Activated CD8-positive, alpha-beta memory T cell treated with anti-CD3 and anti-CD28 coated beads for 24 hours (primary cell): ENCODE measurements around the gene REEP6.
"Not testable (repeated sequence)": the region's sequence is repeated elsewhere in the genome, so short reads cannot be mapped to it uniquely, and the experiment has no call there.

Source experiments
- DNase-seq: peaks from one replicate; pipeline ENCODE4 v3.0.0-alpha.2; 2020

The REEP6 gene

DNA sequence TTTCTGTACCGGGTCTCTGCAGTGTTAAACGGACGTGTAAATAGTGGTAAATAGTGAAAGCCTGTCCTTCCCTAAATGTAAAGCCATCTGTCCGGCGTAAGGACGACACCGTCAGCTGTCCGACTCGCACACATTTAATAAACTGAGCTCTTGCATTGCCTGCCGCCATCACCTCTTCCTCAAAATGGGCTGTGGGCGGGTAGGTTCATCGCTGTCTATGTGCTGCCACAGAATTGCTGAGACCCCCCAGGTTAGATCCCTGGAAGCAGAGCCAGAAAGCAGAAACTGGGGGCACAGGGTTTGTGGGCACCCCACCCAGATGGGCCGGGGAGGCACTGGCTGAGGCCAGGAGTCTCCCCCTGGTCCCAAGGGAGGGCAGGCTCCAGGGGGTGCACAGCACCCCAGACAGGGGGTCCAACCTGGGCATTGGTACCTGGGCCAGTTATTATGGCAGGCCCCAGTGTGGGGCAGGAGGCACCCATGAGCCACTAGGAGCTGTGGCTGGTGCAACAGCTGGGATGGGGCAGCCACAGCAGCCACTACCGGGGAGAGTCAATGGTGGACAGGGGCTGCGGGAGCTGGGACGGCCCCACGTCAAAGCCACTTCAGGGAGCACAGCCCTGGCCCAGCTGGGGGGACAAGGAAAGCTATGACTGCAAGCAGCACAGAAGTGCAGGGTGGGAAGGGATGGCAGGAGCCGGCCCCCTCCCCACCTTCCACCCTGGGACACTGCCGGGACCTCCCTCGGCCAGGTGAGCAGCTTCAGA lies 17.7 kb upstream of the REEP6 start:
- DNase-seq, result no peak

DNA sequence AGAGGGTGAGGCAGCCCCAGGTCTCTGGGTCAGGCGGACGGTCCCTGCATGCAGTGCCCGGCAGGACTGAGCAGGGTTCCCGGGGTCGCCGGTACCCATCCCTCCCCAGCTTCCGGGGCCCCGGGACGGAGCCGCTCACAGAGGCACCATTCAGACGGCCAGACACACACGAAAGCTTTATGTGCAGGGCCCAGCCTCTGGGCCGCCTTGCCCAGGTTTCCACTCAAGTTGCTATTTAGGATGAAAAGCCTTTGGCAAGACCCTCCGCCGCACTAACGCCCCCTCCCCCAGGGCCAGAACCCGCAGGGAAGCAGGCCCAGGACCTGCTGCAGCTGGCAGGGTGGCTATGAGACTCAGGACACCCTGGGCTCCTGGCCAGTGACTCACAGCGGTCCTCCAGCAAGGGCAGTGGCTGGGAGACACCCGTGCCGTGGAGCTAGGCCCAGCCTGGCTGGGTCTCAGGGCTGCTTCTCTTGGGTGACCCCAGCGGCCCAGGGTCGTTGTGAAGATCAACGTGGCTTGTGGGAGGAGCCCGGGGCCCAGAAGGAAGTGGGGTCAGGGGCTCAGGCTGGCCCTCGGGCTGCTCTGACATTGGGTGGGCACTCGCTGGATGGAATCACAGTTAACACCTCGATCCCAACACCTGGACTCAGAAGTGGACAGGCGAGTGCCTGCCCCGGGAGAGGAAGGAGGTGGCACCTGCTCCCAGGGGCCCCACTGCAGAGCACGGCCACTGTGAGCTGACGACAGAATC lies 16.8 kb upstream of the REEP6 start:
- no peak for DNase-seq

DNA sequence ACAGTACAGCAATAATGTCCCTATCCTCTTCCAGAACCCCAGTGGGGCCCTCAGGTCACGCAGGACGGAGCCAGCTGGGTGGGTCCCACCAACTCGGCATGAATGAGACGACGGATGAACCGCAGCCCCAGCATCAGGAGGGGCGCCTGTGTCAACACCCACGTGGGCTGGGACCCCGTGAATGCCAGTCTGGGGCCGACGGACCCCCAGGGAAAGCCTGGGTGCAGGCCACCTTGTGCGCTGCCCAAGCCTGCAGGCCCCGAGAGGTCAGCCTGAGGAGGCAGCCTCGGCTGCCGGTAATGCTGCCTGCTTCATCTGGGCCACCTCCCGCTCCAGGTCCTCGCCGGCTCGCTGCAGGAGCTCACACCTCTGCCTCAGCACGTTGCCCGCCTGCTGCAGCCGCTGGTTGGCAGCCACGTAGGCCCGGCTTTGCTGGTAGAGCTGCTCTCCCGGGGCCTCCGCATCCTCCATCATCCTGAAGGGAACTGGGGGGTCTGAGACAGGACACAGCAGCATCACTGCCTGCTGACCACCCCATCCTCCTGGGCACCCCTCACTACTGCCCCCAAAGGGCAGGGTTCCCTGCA lies 16.1 kb upstream of the REEP6 start:
- DNase-seq, result no peak

DNA sequence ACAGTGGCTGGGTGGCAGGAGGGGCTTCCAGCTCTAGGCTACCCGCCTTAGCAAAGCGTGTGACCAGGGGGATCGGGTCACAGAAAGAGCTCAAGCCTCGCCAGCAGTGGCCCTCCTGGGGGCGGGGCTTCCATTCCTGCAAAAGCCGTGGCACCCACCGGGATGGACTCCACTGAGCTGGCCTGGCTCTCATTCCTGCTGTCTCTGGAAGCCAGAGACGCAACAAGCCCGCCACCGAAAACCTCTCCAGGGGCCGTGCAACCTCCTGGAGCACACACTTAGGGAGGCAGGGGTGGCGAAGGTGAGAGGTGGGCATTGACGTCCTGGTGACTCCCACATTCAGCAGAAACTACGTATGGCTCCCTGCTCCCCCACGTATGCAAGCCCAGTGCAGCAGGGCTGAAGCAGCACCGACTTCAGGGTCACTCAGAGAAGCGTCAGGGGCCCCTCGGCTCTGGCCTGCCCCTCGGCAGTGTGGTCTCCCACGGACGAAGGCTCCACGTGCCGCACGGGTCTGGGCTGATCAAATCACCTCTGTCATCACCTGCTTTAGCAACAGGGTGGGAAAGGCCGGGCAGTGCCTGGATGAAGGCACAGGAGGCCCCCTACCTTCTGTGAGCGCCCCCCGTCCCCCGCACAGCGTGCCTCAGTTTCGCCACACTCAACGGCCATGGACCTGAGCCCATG lies 15.1 kb upstream of the REEP6 start:
- DNase-seq, result no peak

DNA sequence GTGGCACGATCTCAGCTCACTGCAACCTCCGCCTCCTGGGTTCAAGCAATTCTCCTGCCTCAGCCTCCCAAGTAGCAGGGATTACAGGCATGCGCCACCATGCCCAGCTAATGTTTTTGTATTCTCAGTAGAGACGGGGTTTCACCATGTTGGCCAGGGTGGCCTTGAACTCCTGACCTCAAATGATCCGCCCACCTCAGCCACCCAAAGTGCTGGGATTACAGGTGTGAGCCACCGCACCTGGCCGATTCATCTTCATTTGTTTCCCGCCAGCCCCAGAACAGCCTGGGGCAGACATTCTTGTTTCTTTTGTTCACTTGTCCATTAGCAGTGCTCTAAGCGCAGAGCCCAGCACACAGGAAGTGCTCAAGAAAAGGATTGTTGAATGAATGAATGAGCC lies 13.9 kb upstream of the REEP6 start:
- not testable (repeated sequence) for DNase-seq

DNA sequence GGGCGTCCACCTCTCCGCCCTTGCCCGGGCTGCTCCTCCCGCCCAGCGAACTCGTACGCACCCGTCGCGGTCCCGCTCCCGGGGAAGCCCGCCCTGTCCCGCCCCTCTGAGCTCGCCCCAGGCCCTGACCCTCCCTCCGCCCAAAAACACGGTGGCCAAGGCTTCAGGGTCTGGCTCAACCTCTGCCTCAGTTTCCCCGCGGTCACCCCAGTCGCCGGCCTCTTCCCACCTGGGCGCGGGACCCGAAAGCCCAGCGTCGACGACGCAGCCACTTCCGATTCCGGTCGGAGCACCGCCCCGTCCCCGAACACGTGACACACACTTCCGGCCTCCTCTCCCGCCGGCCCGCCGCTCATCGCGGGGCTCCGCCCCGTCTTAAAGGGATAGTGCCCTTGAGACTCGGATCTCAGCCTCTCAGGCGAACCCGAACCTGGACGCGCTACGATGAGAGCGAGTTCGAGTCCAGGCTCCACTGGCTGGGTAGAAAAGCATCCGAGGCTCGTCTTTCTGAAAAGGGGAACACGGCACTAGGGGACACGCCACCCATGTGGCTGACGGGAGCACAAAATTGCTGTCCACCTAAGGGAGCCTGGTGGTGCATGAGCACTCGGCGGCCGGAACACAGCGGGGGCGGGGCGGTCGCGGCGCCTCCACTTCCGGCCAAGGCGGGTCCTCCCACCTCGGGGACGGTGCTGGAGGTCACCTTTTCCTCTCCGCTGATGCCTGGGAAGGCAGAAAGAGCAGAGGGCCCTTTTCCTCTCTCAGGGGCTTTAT lies 11.9 kb upstream of the REEP6 start, which contains the start of gene C19orf25:
Gene C19orf25, minus strand, starts transcription at position 282 of the 774 bp plus-strand sequence. CDS start 312 bp downstream, outside the sequence.
- DNase-seq, result peak; percentile 95

DNA sequence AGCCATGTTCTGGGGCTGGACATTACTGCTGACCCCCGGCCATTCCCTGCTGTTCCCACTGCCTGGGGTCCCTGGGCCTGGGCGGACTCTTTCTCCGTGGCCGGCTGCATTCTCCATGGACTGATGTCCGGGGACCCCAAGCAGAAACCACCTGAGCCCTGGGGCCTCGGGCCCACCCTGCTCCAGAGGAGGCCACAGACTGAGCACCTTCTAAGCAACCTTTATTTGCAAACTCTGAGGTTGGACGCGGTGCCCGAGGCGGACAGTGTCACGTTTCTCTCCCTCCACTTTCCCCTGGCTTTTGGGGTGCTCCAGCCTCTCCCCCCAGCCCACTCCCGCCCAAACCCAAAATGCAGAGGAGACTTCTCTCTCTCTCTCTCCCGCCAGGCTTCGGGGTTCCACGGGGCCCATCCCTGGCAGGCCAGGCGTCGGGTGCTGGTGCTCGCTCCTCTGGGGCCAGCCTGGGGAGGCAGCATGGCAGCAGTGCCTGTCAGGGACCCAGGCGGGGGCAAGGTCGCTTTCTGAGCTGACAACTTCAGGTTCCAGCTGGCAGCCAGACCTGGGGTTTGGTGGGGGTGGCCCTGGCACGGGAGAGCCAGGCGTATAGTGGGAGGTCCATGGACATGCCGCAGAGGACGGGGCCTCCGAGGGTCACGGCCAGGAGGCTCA lies 9.6 kb upstream of the REEP6 start:
- no peak for DNase-seq

DNA sequence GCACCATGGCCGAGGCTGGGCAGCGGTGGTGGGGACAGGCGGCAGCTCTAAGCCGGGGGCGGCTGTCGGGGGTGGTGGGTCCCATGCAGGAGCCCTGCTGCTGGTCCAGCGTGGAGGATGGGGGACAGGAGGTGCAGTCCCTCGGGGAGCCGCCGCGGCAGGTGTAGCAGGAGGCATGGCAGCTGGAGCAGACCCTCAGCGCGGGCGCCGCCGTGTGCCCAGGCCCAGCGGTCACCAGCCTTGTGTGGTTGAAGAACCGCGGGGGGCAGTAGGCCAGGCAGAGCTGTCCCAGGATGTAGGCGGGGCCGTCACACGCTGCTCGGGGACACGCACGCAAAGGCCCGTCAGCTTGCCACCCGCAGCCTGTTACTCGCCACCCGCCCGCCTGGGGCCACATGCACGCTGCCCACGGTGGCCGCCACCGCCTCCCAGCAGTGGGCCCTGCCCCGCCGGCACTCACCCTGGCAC lies 9.1 kb upstream of the REEP6 start:
- no peak for DNase-seq

DNA sequence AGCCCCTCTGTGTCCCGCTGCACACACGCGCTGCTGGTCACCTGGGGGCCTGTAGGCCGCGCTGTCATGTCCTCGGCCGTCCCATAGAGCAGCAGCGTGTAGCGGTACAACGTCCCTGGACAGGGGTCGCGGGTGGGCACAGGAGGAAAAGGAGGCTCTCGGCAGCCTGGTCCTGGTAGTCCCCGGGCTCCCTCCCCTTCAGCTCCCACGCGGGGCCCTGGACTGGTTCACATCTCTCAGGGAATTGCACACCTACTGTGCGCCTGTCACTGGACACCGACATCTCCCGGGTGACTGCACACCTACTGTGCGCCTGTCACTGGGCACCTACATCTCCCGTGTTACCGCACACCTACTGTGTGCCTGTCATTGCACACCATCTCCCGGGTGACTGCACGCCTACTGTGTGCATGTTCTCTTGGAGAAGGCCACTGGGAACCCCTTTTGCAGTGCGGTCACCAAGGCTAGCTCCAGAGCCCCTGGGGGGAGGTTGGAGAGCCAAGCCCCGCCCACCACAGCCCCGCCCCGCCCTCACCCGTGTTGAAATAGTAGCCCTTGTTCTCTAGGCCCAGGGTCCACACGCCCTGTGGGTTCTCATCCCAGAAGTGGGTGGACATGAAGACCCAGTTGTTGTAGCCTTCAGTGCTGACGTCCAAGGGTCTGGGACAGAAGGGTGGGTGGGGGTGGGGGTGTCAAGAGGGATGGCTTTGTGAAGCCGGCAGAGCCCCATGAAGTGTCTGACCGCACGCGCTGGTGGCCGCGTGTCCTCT lies 8.4 kb upstream of the REEP6 start:
- DNase-seq, result no peak

DNA sequence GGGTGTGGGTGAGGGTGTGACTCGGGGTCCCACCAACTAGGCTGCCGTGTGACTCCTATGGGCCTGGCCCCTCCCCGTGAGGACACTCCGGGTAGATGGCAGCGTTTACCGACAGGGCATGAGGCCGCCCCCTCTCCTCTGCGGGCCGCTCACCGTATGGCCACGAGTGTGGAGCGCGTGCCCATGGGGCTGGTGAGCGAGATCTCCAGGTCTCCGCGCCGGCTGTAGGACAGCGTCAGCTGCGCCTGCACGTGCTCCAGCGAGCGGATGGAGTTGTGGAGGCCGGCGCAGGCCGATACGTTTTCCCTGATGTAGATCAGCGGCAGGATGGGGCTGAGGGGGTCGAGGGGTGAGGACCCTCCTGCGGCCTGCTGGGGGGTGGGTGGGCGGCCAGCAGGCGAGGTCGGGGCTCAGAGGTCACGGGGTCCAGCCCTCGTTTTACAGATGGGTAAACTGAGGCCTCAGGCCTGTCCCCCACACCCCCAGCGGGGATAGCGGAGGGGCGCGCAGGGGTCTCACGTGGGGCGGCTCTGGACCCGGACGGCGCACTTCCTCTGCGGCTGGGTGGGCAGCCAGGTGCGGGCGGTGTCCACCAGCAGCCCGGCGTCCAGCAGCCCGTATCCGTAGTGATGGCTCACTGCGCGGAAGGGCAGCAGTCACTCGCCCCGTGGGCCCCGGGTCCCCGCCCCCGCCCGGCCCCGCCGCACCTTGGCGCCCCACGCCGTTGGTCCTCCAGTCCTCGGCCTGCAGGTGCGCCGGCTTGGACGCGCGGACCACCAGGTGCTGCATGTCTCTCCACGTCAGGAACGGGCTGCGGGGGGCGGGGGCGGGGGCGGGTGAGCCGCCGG lies 7.6 kb upstream of the REEP6 start:
- DNase-seq, result no peak

DNA sequence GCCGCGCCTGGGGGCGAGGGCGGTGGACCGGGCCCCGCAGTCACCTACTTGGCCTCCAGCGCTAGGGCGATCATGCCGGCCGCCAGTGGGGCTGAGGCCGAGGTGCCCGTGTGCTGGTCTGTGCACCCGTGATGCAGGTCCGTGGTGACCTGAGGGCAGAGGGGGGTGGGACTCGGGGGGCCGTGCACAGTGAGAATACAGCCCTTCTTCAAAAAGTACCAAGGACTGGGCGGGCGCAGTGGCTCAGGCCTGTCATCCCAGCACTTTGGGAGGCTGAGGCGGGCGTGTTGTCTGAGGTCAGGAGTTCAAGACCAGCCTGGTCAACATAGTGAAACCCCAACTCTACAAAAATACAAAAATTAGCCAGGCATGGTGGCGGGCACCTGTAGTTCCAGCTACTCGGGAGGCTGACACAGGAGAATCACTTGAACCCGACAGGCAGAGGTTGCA lies 7.0 kb upstream of the REEP6 start:
- DNase-seq, result no peak

DNA sequence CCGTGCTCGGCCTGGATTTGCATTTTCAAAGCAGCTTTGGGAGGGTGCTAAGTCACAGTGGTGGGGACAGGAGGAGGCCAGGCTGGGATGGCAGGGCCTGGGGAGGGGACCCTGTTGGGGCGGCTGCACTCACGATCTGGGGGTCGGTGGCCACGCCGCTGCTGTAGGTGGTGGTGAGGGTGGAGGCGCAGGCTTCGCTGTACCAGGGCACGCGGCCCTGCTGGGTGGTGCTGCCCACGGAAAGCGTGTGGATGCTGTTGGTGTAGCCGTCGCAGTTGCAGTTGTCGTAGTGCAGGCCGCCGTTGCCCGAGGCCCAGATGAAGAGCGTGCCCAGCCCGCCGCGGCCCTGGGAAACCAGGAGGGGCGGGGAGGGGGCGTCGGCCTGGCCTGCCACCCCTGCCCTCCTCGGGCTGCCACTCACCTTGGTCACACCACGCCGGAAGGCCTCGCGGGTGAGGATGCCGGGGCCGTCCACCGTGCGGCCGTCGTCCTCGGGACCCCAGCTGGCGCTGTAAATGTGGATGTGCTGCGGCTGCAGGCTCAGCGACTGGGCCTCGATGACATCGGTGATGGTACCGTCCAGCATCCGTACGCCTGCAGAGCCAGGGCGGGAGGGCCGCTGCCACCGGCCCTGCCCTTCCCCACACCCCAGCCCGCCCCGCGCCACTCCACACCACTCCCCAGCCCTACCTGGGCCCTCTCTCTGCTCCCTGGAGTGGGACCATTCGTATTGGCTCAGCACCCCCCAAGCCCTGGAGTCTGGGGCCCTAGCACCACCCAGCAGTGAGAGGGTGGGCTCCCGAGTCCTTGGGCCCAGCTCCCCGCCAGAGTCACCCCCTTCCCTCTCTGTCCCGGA lies 4.0 kb upstream of the REEP6 start:
- no peak for DNase-seq

DNA sequence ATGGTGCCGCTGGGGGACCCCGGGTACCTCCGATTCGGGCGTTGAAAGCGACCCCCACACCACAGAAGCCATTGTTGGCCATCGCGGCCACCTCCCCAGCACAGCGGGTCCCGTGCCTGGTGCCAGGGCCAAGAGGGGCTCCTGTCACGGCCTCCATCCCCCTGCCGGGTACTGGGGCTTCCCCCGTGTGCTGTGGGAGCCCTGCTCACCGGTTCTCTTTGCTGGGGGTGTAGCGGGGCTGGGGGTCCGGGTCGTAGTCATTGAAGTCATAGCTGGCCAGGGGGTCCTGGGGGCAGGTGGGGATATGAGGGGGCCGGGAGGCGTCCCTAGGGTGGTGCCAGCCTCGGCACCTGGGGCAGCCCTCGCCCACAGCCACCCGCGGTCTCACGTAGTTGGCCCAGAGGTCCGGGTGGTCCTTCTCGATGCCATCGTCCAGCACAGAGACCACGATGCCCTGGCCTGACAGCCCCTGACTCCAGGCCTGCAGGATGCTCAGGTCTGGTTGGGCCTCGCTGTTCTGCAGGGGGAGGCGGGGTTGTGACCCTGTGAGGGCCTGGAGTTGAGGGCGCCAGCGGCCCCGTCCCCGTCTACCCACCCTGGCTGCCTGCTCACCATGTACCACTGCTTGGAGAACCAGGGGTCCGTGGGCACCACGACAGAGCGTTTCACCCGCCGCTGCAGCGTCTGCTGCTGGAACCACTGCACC lies 3.3 kb upstream of the REEP6 start:
- no peak for DNase-seq

DNA sequence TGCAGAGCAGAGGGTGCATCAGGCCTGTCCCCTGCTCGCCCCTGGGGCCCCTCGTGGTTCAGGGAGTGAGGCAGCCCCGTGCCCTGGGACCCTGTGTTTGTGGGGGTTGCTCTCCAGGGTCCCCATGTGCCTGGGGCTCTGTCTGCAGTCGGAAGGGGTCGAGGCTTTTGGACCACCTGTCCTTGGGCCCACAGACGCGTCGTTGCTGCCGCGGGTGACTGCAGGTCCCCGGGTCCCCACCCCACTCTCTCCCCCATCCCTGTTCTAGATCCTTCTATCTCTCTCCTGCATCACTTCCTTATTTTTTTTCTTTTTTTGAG lies 2.7 kb upstream of the REEP6 start:
- no peak for DNase-seq

DNA sequence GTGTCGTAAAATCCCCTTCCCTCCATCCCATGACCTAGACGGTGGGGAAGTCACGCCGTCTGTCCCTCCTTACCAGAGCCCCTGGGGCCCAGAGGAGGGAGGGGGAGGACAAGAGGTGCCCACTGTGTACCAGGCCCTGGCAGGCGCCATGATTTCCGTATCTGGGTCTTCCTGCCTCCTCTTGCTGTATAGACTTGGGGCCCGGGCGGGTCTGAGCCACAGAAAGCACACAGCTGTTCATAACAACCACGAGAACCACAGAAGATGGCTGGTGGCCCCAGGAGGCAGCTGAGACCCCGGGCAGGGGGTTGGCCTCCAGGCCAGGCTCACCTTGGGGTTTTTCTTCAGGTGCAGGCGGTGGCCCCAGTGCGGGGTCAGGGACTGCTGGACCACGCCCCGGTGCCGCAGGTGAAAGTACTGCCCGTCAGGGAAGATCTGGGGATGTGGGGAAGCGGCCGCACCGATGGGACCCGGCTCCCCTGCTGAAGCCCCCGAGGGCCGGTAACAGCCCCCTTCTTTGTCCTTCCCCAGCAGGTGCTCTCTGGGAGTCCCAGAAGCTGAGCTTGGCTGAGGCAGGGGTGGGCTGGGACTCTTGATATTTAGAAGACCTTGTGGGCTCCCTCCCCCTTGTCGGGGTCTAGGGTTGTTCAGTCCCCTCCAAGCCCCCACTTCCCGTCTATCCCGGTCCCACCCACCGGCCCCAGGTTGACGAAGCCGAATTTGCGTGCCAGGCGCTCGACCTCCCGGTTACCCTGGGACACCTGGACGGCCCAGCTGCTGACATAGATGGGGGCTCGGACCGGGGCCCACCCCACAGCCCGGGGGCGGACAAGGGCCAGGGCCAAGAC lies 1.3 kb upstream of the REEP6 start:
- no peak for DNase-seq

DNA sequence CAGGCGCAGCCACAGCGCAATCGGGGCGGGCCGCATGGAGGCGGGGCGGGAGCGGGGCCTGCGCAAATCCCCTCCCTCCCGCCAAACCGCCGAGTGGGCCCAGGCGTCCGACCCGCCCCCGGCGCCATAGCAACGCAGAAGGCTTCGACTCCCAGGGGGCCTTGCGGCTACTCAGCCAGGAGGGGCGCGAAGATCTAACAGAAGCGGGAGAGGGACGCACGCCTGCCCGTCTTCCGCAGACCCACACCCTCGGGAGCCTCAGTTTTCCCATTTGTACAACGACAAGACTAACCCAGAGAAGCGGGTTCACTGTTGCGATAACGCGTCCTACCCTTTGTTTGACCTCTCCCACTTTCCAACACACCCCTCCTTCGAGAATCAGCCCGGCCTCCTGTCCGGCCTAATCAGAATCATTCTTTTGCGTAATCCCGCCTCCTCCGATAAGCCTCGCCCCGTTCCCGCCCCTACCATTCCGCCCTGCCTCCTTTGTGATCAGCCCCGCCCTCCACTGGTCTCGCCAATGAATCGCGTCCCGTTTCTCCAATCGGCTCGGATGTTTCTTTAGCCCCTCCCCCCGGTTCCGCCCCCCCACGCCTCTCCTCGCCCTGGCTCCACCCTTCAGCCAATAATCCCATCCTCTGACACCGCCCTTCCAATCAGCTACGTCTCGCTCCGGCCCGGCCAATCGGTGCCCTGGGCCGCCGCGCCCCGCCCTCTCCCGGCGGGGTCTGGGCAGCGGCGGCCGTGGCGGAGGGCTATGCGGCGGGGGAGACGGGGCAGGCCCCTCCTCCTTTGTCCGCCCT lies 469 bp upstream of the REEP6 start, which contains the start of gene PCSK4:
Gene PCSK4, minus strand, starts transcription at position 40 of the 803 bp plus-strand sequence. Its CDS starts 4 bp downstream, at position 36.
- DNase-seq, result peak; percentile 99

DNA sequence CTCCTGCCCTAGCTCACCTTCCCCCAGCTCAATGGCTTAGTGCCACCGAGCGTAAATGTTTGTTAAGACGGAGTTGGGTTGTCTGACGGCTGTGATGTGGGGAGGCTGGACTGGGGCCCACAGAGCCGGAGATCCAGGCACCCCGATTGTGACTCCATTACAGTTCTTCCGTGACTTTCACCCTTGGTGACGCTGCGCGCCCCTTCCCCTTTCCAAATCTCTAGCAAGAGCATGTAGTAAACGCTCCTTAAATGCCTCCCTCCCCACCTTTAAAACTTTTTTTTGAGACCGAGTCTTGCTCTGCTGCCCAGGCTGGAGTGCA lies 829 bp downstream of the REEP6 start:
- no peak for DNase-seq
